Stimulated activated CD8-positive, alpha-beta memory T cell treated with anti-CD3 and anti-CD28 coated beads, Interleukin-12 subunit alpha, Interleukin-12 subunit beta, amount 100 ng/mL, for 4 hours (primary cell): Measurements from ENCODE around the gene CLRN2.

Experiments
- DNase-seq: peaks from one replicate; pipeline ENCODE4 v3.0.0-alpha.2; 2020; ENCODE audit warnings: low read depth

CLRN2 gene, protein sequence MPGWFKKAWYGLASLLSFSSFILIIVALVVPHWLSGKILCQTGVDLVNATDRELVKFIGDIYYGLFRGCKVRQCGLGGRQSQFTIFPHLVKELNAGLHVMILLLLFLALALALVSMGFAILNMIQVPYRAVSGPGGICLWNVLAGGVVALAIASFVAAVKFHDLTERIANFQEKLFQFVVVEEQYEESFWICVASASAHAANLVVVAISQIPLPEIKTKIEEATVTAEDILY

DNA sequence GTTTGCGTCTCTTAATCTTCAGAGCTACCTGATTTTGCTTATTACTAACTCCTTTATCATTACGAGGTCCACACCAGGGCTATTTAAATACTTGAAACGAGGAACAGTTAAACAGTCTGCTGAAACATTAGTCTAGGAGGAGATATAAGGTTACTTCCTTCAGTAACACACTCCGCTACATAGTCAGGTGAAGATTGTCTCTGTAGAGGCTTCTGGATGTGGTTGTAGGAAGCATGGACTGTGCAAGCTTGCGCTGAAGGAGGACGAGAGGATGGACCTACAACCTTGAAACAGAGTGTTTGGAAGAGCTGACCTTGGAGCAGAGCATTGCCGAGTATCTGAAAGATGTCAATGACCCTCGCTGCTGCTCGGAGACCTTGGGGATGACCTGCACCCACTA, at the start of gene CLRN2:
CLRN2 (plus strand) TSS at position 301 of the 400 bp plus-strand sequence. CDS start 102 bp downstream, outside the sequence.
- no peak for DNase-seq

DNA sequence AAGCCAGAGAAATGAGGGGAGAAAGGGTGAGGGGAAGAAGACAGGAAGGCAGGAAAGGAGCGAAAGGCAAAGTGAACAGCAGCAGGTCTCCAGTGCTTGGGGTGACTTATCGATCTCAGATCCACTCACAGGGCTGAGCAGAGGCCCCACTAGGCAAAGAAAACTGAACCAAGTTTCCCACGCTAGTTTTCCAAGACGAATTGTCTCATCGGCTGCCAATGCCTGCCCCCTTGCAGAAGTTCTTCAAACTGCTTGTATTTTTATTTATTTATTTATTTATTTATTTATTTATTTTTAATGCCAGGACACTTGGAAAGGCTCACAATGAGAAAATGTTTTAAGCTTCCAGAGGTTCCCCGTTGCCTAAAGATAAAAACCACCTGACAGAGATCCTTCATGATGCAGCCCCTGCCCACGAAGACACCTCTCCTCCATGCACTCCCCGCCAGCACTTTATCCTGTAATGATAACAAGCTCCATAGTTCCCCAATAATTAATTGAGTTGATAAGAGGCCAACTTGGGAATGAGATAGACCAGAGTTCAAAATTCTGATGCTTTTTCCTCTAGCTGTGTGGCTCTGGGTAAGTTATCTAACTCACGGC, 46.2 kb upstream of the CLRN2 start:
- no peak for DNase-seq

DNA sequence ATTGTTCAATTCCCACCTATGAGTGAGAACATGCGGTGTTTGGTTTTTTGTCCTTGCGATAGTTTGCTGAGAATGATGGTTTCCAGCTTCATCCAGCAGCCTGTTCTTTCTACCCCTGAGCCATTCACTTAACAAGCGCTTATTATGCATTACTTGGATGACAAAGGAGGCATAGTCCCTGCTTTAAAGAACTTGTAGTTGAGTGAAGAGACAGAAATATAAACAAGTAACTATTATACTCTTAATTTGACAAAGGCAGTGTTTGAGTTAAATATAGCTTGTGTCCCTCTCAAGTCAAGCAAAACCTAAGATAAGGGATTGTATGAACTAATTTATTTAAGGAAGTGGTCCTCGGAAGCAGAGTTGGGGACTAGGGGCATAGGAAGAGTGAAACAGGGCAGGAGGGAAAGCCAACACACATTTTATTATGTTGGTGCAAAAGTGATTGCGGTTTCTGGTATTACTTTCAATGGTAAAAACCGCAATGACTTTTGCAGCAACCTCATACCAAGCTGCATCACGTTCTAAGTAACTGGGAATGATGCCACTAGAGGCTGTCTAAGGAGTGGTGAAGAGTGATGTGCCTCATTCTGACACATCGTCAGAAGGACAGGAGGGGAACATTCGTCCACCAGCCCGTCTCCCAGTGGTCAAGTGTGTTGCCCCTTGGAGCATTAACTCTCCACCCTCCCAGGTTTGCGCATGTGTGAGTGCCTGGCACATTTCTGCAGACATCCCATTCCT, 44.9 kb upstream of the CLRN2 start:
- DNase-seq, result no peak

DNA sequence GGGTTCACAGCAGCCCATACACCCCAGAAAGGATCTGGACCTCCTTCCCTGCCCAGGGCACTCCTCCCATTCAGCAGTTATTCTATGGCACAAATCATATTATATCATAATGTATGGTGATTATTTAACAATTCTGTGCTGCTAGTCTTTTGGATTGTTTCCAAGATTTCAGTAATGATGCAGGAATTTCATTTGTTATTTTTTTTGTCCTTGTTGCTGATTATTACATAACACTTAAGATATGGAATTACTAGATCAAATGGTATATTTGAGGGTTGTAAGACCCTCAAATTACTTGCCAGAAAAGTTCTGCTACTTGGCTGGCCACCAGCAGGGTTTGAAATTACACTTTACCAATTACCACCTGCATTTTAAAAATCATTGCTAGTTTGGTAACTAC, 39.5 kb upstream of the CLRN2 start:
- no peak for DNase-seq

DNA sequence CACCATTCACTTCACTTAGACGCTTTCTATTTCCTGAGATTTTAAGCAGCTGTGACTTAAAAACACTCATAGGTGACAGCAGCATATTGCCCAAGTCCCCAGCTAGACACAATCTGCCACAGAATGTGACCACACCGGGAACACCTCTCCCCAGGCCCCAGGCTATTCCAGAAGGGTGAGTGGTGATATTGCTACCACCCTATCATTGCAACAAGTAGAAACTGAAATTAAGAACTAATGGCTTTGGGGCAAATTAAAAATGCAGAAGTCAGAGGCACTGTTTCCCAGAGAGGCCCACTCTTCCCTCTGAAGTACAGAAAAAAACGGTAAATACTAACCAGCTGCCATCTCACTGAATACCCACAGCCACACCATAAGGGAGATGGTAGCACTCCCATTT, 38.1 kb upstream of the CLRN2 start:
- no peak for DNase-seq

DNA sequence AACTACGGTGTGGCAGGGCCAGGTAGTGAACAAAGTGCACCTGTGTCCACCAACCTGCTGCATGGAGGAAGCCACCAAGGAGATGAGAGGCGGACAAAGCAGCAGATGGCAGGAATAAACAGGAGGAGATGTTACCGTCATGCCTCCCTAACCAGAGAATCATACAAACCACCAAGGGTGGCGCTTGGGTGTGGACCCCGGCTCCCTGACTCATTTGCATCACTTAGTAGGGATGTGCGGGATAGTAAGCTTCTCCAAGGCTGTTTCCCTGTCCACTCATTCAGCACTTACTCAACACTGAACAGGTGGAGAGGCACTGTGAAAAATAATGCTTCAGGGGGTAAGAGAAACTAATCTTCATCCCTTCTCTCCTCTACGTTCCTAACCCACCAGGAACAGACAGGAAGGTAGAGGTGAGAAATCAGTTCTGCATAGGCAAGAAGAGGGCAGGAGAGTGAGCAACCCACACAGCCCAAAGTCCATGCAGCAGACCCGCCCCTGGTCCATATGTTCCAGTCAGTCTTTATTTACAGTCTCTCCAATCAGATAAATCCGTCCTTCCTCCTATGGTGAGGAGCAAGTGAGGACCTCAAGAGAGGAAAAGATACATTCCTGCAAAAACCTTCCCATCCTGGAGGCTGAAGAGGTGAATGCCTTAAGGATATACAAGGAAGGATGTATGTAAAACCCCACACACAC, 37.0 kb upstream of the CLRN2 start:
- no peak for DNase-seq

DNA sequence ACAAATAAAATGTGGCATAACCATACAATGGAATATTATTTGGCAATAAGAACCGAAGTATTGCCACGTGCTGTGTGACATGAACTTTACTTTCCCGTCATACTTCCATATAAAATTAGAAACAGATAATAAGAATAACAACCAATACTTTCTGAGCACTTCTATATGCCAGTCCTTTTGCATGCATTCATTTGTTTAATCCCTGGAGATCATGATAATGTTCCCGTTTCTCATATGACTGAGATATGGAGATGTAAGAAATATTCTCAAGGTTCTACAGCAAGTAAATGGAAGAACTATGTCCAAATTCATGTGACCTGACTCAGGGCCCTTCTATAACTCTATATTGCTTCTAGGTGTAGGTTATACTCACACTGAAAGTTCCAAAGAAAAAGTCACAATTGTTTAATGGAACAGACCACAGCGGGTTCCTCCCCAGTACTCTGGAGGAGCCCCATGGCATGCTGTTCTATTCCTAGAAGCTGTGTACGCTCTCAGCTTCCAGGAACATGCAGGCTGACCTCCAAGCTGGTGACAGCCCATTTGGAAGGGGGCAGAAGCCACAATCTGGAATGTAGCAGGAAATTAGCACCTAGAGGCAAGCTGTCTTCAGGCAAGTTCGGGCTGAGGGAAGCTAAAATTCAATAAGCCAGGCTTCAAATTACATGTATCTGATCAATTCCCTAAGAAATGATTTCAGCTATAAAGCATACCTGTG, 34.6 kb upstream of the CLRN2 start:
- no peak for DNase-seq

DNA sequence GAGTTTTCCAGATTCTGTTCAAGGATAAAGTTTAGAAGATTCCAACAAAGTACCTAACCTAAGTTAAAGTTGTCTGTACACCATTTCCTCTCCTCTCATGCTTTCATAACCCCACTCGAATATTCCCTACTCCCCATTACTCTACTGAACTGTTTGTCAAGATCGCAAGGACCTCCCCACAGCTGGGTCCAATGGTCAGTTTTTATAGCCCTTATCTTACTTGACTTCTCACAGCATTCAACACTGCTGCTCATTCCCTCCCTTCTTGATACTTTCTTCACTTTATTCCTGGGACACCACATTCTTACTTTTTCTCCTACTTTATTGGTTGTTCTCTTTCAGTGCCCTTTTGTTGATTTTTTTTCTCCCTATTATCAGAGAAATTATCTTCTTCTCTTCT, 34.0 kb upstream of the CLRN2 start:
- no peak for DNase-seq

DNA sequence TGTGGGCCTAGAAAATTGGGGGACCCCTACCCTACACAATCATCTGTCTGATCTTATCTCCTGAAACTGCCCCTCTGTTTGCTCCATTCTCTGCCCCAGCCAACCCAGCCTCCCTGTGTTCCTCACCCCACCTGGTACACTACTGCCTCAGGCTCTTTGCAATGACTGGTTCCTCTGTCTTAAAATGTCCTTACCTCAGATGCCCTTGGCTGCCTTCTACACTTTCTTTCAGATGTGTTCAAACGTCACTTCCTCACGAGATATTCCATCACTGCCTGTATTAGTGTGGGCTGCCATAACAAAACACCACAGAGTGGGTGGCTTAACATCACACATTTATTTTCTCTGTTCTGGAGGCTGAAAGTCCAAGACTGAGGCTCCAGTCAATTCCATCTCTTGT, 32.2 kb upstream of the CLRN2 start:
- DNase-seq, result no peak

DNA sequence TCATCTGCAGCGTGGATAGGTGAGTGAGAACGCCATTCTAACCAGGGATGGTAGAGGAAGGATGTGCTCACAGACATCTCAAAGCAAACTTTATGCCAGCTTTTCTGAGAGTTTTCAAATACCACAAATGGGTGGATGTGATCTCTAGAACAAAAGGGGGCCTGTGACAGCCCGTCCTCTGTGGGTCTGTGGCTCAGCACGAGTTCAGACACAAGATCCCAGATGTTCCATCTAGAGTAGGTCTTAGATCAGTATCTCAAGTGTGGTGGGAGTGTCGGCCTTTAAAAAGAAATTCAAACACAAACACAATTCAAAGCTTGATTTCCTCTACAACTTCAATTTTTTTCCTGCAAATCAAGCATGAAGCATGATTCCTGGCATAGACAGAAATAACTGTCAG, 25.8 kb upstream of the CLRN2 start:
- no peak for DNase-seq

DNA sequence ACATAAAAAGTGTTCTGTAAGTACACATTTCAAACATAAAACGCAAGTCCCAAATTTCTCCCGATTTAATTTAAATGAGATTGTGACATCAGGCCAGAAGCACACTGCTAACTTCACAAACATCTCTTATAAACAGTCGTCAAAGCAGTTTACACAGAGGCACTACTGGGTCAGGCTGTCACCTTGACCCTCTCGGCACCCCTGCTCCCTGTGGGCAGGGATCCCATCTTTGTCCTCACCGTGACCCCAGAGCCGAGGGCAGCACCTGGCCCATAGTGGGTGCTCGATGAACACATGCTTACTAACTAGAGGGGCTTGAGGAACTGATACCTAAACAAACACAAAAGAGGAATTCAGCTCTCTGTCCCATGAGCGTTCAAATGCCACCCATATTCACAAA, 25.2 kb upstream of the CLRN2 start:
- no peak for DNase-seq

DNA sequence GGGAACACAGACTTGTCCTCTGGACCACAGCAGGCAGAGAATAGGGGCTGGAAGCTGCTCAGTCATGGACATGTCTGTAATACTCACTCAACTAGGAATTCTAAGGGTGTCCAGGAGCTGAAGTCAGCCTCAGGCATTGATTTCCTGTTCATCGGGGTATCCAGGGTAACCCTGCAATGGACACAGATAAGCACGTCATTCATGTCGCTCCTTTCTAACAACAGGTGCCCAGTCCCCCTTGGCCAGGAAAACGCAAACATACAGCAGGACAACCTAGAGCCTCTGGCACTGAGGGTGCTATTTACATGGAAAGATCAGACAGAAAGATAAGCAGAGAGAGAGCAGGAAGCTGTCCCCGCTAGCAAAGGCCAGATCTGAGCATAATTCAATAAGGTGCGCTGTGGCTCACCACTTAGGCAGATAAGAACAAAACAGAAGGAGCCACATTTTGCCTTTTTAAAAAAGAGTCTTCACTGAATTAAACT, 24.3 kb upstream of the CLRN2 start:
- no peak for DNase-seq

DNA sequence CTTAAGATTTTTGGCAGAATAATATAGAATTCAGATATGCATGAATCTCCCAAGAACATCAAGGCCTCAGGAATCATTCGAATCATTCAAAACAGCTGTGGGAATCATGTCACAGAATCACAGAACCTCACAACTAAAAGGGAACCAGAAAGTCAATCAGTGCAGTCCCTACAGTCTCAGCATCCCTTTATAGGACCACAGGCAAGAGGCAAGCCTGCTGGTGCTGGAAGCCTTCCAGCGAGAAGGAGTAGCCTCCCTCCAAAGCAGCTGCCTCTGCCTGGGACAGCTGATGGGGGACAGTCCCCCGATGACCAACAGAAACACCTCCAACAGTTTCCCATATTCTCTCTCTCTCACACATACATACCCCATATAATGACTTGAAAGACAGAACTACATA, 23.8 kb upstream of the CLRN2 start:
- no peak for DNase-seq

DNA sequence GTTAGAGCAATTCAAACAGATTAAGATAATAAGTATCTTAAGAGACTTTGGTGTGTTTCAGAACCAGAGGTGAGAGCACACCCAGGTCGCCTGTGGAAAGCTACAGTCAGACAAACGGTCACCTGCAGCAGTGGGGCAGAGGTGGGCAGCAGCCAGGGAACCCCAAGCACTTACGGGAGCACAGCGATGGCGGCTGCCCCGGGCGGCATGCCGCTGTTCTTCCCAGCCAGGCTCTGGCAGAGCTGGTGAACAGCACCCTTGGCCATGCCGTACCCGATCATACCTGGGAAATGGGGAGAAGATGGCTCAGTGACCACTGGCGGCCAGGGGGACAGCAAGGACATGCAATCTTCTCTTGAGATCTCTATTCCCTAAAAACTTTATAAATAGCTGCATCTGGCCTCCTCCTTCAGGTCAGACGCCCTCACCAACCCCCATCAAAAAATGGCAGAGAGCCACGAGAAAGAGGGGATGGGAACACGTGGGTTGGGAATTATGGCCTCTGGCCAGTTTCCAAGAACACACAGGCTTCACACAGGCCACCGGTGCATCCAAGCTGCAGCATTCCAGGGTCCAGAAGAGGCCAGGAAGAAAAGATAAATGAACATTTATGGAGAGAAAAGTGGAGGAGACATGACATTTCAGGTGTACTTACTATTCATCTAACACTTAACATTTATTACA, 22.8 kb upstream of the CLRN2 start:
- no peak for DNase-seq

DNA sequence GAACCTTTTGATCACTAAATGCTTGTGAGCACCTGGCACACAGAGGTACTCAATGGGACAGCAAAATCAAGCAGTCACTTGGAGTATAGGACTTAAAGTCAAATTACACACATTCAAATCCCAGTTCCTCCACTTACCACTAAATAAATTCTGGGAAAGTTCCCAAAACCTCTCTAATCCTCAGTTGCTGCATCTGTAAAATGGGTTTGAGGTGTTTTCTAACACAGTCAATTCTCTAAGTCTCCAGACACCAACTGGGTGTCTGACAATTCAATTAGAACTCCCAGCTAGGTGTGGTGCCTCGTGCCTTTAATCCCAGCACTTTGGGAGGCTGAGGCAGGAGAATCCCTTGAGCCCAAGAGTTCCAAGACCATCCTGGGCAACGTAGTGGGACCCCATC, 22.1 kb upstream of the CLRN2 start:
- no peak for DNase-seq

DNA sequence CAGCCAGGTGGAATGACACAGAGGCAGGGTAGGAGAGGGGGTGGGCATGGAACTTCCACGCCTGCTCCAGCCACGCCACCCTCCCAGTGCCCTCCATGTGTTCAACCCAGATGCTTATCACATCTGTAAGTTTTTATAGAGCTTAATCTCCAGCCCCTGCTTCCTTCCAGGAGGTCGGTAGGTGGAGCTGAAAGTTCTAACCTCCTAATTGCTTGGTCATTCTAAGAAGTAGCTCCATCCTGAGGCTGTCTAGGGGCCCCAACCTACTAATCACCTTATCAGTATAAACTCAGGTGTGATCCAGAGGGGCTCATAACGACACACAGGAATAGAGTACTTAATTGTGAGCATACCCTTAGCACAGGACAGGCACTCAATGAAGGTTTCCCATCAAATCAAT, 21.3 kb upstream of the CLRN2 start:
- no peak for DNase-seq

DNA sequence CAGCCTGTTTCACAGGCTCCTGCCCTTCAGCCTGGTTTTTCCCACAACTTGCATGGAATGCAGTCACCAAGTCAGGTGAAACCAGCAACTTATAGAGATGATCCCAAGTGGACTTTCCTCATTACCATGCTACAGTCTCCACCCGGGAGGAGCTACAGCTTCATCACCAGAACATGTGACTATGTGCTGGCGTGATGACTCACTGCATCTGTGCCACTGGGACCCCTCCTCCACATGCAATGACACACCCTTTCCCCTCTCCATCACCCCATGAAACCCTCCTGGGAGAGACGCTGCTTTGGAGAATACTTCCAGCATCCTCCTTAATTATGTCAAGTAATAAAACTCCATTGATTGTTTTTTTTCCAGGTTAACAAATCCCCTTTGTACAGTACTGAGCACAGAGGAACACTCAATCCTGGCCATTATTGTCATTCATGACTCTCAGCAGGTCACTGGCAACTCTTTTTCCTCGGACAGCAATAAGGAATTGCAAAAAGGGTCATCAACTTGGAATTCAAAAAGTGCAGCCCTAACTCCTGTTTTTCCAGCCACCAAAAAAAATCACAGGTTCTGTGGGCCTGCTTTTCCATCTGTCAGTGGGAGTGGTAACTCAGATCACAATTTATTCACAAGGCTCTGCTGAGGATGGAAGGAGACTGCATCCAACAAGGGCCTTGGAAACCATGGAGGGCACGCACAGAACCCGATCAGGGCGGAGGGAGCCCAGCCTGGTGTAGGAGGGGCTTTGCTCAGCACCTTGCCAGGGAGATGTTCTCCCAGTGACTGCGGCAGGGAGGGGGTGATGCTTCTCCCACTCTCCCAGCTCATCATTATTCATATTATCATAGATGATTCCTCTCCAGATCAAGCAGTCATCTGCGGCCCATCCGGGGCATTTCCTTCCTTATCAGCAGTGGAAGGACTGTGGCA, 20.4 kb upstream of the CLRN2 start:
- no peak for DNase-seq

DNA sequence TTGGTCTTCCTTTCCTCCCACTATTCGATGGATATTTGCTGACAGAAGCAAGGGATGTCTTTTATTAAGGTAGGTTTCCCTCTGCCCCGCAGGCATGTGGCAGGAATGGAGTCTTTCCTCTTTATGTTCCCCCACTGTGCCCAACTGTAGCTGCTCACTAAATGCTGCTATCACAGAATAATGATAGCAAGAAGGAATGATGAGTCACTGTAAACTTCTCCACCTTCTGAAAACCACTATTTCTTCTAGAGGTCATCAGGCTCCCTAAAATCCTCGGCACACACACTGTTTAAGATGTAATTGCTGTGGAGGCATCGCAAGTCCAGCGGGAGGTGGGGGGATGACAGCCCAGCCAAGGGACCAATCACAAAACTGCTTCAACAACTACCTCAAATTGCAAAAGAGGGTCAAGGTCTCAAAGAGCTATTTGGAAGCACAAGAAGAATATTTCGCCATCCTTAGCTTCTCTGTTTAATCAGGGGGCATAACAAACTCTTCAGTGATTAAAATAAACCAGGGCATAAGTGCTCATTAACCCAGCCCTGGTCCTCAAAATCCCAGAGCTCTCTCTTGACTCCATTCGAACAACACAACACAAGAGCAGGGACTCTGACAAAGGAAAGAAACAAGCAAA, 17.0 kb upstream of the CLRN2 start:
- no peak for DNase-seq

DNA sequence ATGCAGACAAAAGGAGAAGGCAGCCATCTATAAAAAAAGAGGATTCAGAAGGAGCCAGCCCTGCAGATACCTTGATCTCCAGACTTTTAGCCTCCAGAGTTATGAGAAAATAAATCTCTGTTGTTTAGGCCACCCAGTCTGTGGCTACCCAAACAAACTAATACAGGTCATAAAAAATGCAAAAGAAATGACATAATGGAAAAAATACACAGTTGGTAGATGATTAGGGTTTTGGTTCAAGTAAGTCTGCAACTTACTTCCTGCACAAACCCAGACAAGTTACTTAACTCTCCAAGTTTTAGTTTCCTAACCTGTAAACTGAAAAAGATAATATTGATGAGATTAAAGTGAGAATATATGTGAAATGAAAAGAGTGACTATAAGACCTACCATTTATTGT, 14.4 kb upstream of the CLRN2 start:
- DNase-seq, result no peak

DNA sequence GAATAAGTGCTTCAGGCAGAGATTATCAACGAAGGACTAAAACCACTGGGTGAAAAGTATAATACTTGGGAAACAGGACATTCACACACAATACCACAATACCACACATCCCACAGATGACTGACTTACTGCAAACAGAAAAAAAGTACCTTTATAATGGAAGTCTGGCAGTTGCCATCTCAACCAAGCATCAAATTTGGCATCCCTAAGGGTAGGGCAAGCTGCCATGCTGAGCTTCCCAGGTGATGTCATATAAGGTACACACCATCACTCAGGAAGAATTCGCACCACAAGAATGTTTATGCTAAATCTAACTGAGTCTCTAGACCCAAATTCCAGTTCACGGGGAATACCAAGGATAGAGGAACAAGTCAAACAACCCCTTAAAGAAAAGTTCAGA, 12.2 kb upstream of the CLRN2 start:
- DNase-seq, result no peak
